Measurements from ENCODE around the gene HECTD1. TPM values are rescaled to one million over a fixed set of nuclear protein-coding genes. Genes with fewer than 3 reads are reported as not detected.

HECTD1 gene
- total and polyA plus RNA-seq, 8 donors: 33.5 to 529 (median 182) TPM

- H3K27ac ChIP-seq: peak overlapping the region in 3 of 5 donors; percentile 70 to 81 (median 73)
Measured at GRCh38 chr14:31167032-31167431, 40.6 kb downstream of the HECTD1 start.

GRCh38 chr14:31166271-31166561 lies 41.4 kb downstream of the HECTD1 start:
- Histone ChIP-seq H3K9me3 (no peaks in the 10 kb centered on the region), H3K4me3 (no peak overlapping the region), H3K36me3 (peaks cover 46 to 95% (median 90%) of the 10 kb centered on the region in 4 donors), H3K27me3 (no peaks in the 10 kb centered on the region), H3K4me1 (peaks cover 0 to 46% (median 35%) of the 10 kb centered on the region in 4 donors), H3K27ac (peak overlapping the region in 4 of 5 donors; percentile 46 to 81 (median 72))
- TF ChIP-seq CTCF (IDR thresholded peaks at IDR 0.05) (no peak), POLR2A (IDR thresholded peaks at IDR 0.05) (no peak), POLR2AphosphoS5 (IDR thresholded peaks at IDR 0.05) (no peak), EP300 (IDR thresholded peaks at IDR 0.05) (no peak)
- DNase-seq: no peak
- WGBS, 5 donors: 81 to 91% (median 89%) methylated on average over 3 of the region's 3 CpGs
- intact Hi-C loops (cut with DNase I; ENCODE audit: low total_unique reads): no loop called here

More at GRCh38 chr14:31167032-31167431, 40.6 kb downstream of the HECTD1 start:
- intact Hi-C loops (cut with DNase I; ENCODE audit: low total_unique reads): no loop called here
- Histone ChIP-seq H3K4me3 (no peak overlapping the region), H3K4me1 (peaks cover 0 to 54% (median 35%) of the 10 kb centered on the region in 4 donors), H3K9me3 (no peaks in the 10 kb centered on the region), H3K27me3 (no peaks in the 10 kb centered on the region), H3K36me3 (peaks cover 48 to 95% (median 90%) of the 10 kb centered on the region in 4 donors)
- TF ChIP-seq POLR2AphosphoS5 (IDR thresholded peaks at IDR 0.05) (no peak), CTCF (IDR thresholded peaks at IDR 0.05) (no peak), EP300 (IDR thresholded peaks at IDR 0.05) (no peak), POLR2A (IDR thresholded peaks at IDR 0.05) (no peak)
- 92 to 99% (median 97%) methylated on average over 5 of the region's 5 CpGs for WGBS, 5 donors
- DNase-seq: no peak

GRCh38 chr14:31164115-31164514 lies 43.5 kb downstream of the HECTD1 start:
- 26 to 54% (median 40%) methylated on average over 4 of the region's 4 CpGs for WGBS, 5 donors
- Histone ChIP-seq H3K4me1 (peaks cover 0 to 51% (median 37%) of the 10 kb centered on the region in 4 donors), H3K36me3 (peaks cover 50 to 95% (median 88%) of the 10 kb centered on the region in 4 donors), H3K4me3 (no peak overlapping the region), H3K27me3 (no peaks in the 10 kb centered on the region), H3K27ac (peak overlapping the region in 4 of 5 donors; percentile 26 to 81 (median 54)), H3K9me3 (no peaks in the 10 kb centered on the region)
- TF ChIP-seq CTCF (IDR thresholded peaks at IDR 0.05): no peak
- no peak for TF ChIP-seq EP300 (IDR thresholded peaks at IDR 0.05)
- peak in 1 of 3 donors; percentile 41 for TF ChIP-seq POLR2AphosphoS5 (IDR thresholded peaks at IDR 0.05)
- DNase-seq: peak in 1 of 2 donors; percentile 18
- intact Hi-C loops (cut with DNase I; ENCODE audit: low total_unique reads): no loop called here

GRCh38 chr14:31162910-31163649 lies 44.5 kb downstream of the HECTD1 start:
- H3K4me3 ChIP-seq: no peak overlapping the region
- intact Hi-C loops (cut with DNase I; ENCODE audit: low total_unique reads): no loop called here
- H3K4me1 ChIP-seq: peaks cover 0 to 51% (median 37%) of the 10 kb centered on the region in 4 donors
- TF ChIP-seq CTCF (IDR thresholded peaks at IDR 0.05) (no peak), POLR2AphosphoS5 (IDR thresholded peaks at IDR 0.05) (no peak), POLR2A (IDR thresholded peaks at IDR 0.05) (no peak), EP300 (IDR thresholded peaks at IDR 0.05) (no peak)
- no peaks in the 10 kb centered on the region for H3K27me3 ChIP-seq
- peak overlapping the region in 3 of 5 donors; percentile 35 to 81 (median 73) for H3K27ac ChIP-seq
- H3K36me3 ChIP-seq: peaks cover 47 to 95% (median 87%) of the 10 kb centered on the region in 4 donors
- DNase-seq: no peak
- H3K9me3 ChIP-seq: no peaks in the 10 kb centered on the region
- 86 to 93% (median 92%) methylated on average over 15 to 16 of the region's 16 CpGs for whole genome bisulfite sequencing, 5 donors

All from stomach (tissue), 9 donors.